Lung (tissue), 12 donors: ENCODE data around the gene FAM180B. TPM values are rescaled to one million over a fixed set of nuclear protein-coding genes. Genes with fewer than 3 reads are reported as not detected.

Experiments
- ATAC-seq: fragments of 200-7000 bp; cut with Tn5 transposase; one replicate; pipeline ENCODE4 v1.9.1; 2020; ENCODE audit warnings: moderate number of reproducible peaks; ENCODE audit not compliant: insufficient read depth, low FRiP score
- DNase-seq, 3 donors: peaks; one replicate each; pipeline ENCODE4 v3.0.0-alpha.2; 2013 to 2017
- H3K27ac ChIP-seq, 2 donors: one replicate each; pipeline ENCODE4 v1.5.1; 2013; ENCODE audit warnings: mild to moderate bottlenecking in 2 of 2, moderate library complexity in 2 of 2, control low read depth in 1 of 2, inconsistent platforms in 1 of 2, low read depth in 1 of 2, low read length in 1 of 2
- H3K27me3 ChIP-seq, 3 donors: one replicate each; pipeline ENCODE4 v1.5.1; 2013; ENCODE audit warnings: low read length in 2 of 3; ENCODE audit not compliant: control insufficient read depth in 3 of 3, insufficient read depth in 3 of 3
- H3K36me3 ChIP-seq, 4 donors: one replicate each; pipeline ENCODE4 v1.5.1; 2013; ENCODE audit warnings: low read length in 4 of 4, mild to moderate bottlenecking in 1 of 4, moderate library complexity in 1 of 4; ENCODE audit not compliant: control insufficient read depth in 4 of 4, insufficient read depth in 4 of 4
- H3K4me1 ChIP-seq, 5 donors: one replicate each; pipeline ENCODE4 v1.5.1; 2013; ENCODE audit warnings: low read length in 5 of 5, mild to moderate bottlenecking in 2 of 5, moderate library complexity in 1 of 5; ENCODE audit not compliant: control insufficient read depth in 5 of 5, insufficient read depth in 5 of 5
- H3K4me3 ChIP-seq: one replicate; pipeline ENCODE4 v1.5.1; 2013; ENCODE audit warnings: mild to moderate bottlenecking, control low read depth, moderate library complexity
- H3K9ac ChIP-seq, 2 donors: one replicate each; pipeline ENCODE4 v1.5.1; 2013; ENCODE audit warnings: low read length in 2 of 2, control low read depth in 1 of 2; ENCODE audit not compliant: insufficient read depth in 1 of 2
- H3K9me3 ChIP-seq, 4 donors: one replicate each; pipeline ENCODE4 v1.5.1; 2013; ENCODE audit warnings: low read length in 3 of 4, mild to moderate bottlenecking in 1 of 4, moderate library complexity in 1 of 4; ENCODE audit not compliant: control insufficient read depth in 4 of 4, insufficient read depth in 3 of 4
- WGBS, 2 donors: extraction: QIAGEN DNeasy Blood & Tissue Kit; methylation state at CpG; one replicate each; pipeline ENCODE4 v1.1.7; 2013; 5-methylcytosine and 5-hydroxymethylcytosine counted together
- polyA plus RNA-seq, 2 donors: library from polyadenylated mRNA; stranded (reverse); fragments of 200-250 nt; gene quantifications; one replicate each; pipeline ENCODE4 v1.2.1, GENCODE V29; 2013
- total RNA-seq, 2 donors: library from RNA; depleted of rRNA in 1 of 2; stranded (reverse); fragments of >200 nt in 1 of 2; gene quantifications; one replicate each; pipeline ENCODE4 v1.2.1, GENCODE V29; 2014 to 2021
- TF ChIP-seq, protein P1 (sequence below): IDR thresholded peaks from 2 replicates; pipeline ENCODE4 v1.5.1; 2012; ENCODE audit warnings: mild to moderate bottlenecking; ENCODE audit errors: control extremely low read depth, extremely low read depth
- donor health status: control.
- donor health status: control.
- donor health status: Bipolar disorder and iron deficiency.
- donor health status: healthy.
- donor health status: DM: yes; HTN: yes; CAD: no.

Gene FAM180B
- total and polyA plus RNA-seq, 4 donors, result 0.05 to 0.34 (median 0.10) TPM; not detected in 1

DNA sequence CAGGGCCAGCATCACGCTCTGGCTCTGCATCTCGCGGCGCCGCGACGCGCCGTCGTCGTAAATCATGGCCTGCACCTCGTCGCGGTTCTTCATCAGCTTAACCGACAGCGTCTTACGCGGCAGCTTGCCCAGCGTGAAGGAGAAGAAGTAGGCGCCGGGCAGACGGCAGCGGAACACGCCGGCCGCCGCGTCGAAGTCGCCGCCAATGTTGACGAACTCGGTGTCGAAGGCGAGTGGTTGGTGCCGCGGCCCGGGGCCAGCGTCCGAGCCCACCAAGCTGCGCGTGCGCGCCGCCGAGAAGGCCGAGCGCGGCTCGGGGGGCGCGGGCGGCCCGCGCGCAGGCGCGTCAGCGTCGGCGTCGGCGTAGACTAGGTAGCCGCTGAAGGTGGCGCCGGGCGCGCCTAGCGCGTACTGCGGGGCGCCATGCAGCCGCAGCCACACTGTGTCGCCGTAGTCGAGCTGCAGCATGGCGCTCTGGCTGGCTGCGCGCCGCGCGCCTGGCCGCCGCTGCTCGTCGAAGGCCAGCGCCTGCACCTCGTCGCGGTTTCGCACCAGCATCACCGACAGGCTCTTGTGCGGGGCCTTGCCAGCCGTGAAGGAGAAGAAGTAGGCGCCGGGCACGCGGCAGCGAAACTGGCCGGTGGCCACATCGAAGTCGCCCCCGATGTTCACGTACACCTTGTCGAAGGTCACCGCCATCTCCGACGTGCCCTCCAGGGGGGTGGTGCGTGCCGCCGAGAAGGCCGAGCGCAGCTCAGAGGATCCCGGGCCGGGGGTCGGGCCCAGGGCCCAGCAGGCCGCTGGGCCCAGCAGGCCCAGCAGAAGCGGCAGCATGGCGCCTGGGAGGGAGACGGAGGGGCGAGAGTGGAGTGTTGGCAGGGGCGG is 3.7 kb downstream of the FAM180B start:
- no peak for ATAC-seq
- 54 to 77% methylated on average over 111 to 122 of the region's 122 CpGs for WGBS, 2 donors
- TF ChIP-seq, protein P1, sequence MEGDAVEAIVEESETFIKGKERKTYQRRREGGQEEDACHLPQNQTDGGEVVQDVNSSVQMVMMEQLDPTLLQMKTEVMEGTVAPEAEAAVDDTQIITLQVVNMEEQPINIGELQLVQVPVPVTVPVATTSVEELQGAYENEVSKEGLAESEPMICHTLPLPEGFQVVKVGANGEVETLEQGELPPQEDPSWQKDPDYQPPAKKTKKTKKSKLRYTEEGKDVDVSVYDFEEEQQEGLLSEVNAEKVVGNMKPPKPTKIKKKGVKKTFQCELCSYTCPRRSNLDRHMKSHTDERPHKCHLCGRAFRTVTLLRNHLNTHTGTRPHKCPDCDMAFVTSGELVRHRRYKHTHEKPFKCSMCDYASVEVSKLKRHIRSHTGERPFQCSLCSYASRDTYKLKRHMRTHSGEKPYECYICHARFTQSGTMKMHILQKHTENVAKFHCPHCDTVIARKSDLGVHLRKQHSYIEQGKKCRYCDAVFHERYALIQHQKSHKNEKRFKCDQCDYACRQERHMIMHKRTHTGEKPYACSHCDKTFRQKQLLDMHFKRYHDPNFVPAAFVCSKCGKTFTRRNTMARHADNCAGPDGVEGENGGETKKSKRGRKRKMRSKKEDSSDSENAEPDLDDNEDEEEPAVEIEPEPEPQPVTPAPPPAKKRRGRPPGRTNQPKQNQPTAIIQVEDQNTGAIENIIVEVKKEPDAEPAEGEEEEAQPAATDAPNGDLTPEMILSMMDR, result no peak
- H3K9ac ChIP-seq, result no peak overlapping the region
- H3K27me3 ChIP-seq, result peaks cover 0 to 20% (median 12%) of the 10 kb centered on the region in 3 donors
- peaks cover 0 to 31% (median 5%) of the 10 kb centered on the region in 5 donors for H3K4me1 ChIP-seq
- peak; percentile 62 to 77 (median 63) for DNase-seq
- peak overlapping the region; percentile 15 for H3K4me3 ChIP-seq
- H3K27ac ChIP-seq, result no peak overlapping the region
- peaks cover 0 to 4% (median 0%) of the 10 kb centered on the region in 4 donors for H3K9me3 ChIP-seq
- peaks cover under 1 to 3% (median 1%) of the 10 kb centered on the region in 4 donors for H3K36me3 ChIP-seq

DNA sequence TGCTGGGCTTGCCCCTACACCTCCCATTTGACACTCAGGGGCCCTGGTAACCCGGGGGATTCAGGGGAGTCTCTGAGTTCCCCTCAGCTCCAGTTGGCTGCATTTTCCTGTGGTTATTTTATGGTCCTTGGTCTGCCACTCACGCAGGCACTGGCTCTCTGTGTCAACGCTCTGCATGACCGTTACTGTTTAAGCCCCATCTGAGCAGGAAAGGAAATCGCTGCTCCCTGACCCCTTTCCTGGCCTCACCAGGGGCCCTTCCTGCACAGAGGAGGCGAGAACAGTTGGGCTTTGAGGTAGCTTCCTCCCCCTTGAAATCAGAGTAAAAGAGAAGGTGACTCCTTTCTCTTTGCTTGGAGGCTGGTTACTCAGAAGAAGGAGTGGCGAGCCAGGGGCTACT is 5.3 kb downstream of the FAM180B start:
- DNase-seq, result no peak
- H3K4me3 ChIP-seq, result no peak overlapping the region
- H3K36me3 ChIP-seq, result peaks cover 0 to 3% (median 0%) of the 10 kb centered on the region in 4 donors
- peaks cover 0 to 4% (median 0%) of the 10 kb centered on the region in 4 donors for H3K9me3 ChIP-seq
- no peak overlapping the region for H3K27ac ChIP-seq
- 15 to 37% methylated on average over 7 of the region's 7 CpGs for WGBS, 2 donors
- H3K9ac ChIP-seq, result no peak overlapping the region
- TF ChIP-seq, protein P1, result no peak
- peaks cover 0 to 23% (median 12%) of the 10 kb centered on the region in 3 donors for H3K27me3 ChIP-seq
- no peak for ATAC-seq
- peaks cover 0 to 28% (median 5%) of the 10 kb centered on the region in 5 donors for H3K4me1 ChIP-seq

DNA sequence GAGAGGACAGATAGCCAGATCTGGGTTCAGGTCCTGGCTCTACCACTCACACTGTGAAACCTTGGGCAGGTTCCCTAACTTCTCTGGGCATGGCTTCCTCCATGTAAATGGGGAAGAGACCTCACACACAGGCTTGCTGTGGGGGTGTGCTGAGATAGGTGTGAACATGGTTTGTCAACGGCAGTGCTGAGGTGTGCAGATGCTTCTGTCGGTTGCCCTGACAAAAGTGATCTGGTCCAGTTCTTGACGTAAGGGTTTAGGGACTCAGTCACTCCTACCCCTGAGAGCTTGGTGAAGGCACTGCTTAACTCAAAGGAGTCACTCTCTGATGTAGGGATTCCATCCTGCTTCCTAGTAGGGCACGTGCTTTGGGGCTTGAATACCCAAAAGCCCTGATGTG is 5.8 kb downstream of the FAM180B start:
- no peak for DNase-seq

More for the DNA sequence above, 5.8 kb downstream of the FAM180B start:
- Histone ChIP-seq H3K4me3 (no peak overlapping the region), H3K4me1 (peaks cover 0 to 24% (median 5%) of the 10 kb centered on the region in 5 donors), H3K27me3 (peaks cover 0 to 23% (median 12%) of the 10 kb centered on the region in 3 donors), H3K9ac (no peak overlapping the region), H3K27ac (no peak overlapping the region), H3K36me3 (peaks cover 0 to 3% (median 0%) of the 10 kb centered on the region in 4 donors), H3K9me3 (peaks cover 0 to 4% (median 0%) of the 10 kb centered on the region in 4 donors)
- TF ChIP-seq, protein P1, result no peak
- no peak for ATAC-seq
- 34 to 64% methylated on average over 4 of the region's 4 CpGs for WGBS, 2 donors
